H1 (cell line): Measurements from ENCODE around the gene LSM10. TPM values are rescaled to one million over a fixed set of nuclear protein-coding genes. Genes with fewer than 3 reads are reported as not detected.

ENCODE experiments used
- BACH1 ChIP-seq: IDR thresholded peaks from 2 replicates; pipeline ENCODE4 v1.6.1; 2012; ENCODE audit warnings: low read length, improper control_type of control experiment
- BRCA1 ChIP-seq: IDR thresholded peaks from 2 replicates; pipeline ENCODE4 v1.6.1; 2012; ENCODE audit warnings: low read depth, low read length, improper control_type of control experiment
- CTCF ChIP-seq, 3 experiments: IDR thresholded peaks; 1 replicate in 2 of 3; 2 replicates in 1 of 3; pipeline versions ENCODE4 v1.5.1 to v1.6.1; 2011; ENCODE audit warnings: low read length in 3 of 3, mild to moderate bottlenecking in 3 of 3, inconsistent platforms in 2 of 3, low read depth in 1 of 3, moderate library complexity in 1 of 3; ENCODE audit not compliant: insufficient read depth in 1 of 3; ENCODE audit errors: control extremely low read depth in 1 of 3
- EGR1 ChIP-seq: IDR thresholded peaks from 2 replicates; pipeline ENCODE4 v1.6.1; 2011; ENCODE audit warnings: low read depth, low read length, borderline replicate concordance
- EZH2 ChIP-seq: fragments of 200-600 bp; sonication (generic); IDR thresholded peaks from 2 replicates; pipeline ENCODE4 v1.7.1; 2012; ENCODE audit warnings: low read depth, mild to moderate bottlenecking, moderate library complexity, low read length, inconsistent platforms; ENCODE audit not compliant: severe bottlenecking
- GTF2F1 ChIP-seq: IDR thresholded peaks from 2 replicates; pipeline ENCODE4 v1.6.1; 2012; ENCODE audit warnings: low read depth, low read length, improper control_type of control experiment, borderline replicate concordance
- MAX ChIP-seq: IDR thresholded peaks from 2 replicates; pipeline ENCODE4 v1.6.1; 2012; ENCODE audit warnings: inconsistent platforms
- POLR2A ChIP-seq, 2 experiments: IDR thresholded peaks; 1 replicate in 1 of 2; 2 replicates in 1 of 2; pipeline ENCODE4 v1.6.1; 2011; ENCODE audit warnings: low read depth in 2 of 2, low read length in 2 of 2, mild to moderate bottlenecking in 2 of 2; ENCODE audit errors: control extremely low read depth in 1 of 2
- RAD21 ChIP-seq, 2 experiments: IDR thresholded peaks in 1 of 2; conservative IDR thresholded peaks in 1 of 2; 2 replicates each; pipeline ENCODE4 v1.6.1; 2011; ENCODE audit warnings: low read depth in 2 of 2, low read length in 2 of 2, improper control_type of control experiment in 1 of 2, inconsistent platforms in 1 of 2, mild to moderate bottlenecking in 1 of 2, moderate library complexity in 1 of 2
- RFX5 ChIP-seq: IDR thresholded peaks from 2 replicates; pipeline ENCODE4 v1.6.1; 2011; ENCODE audit warnings: low read depth, low read length, improper control_type of control experiment, borderline replicate concordance
- SAP30 ChIP-seq: fragments of 300-600 bp; sonication (generic); IDR thresholded peaks from 2 replicates; pipeline ENCODE4 v1.7.1; 2012; ENCODE audit warnings: low read length, moderate library complexity, mild to moderate bottlenecking, inconsistent platforms; ENCODE audit not compliant: insufficient read depth, insufficient replicate concordance
- SIN3A ChIP-seq, 2 experiments: IDR thresholded peaks in 1 of 2; conservative IDR thresholded peaks in 1 of 2; 2 replicates each; pipeline ENCODE4 v1.6.1; 2011 to 2012; ENCODE audit warnings: low read length in 2 of 2, improper control_type of control experiment in 1 of 2, low read depth in 1 of 2, mild to moderate bottlenecking in 1 of 2
- SIRT6 ChIP-seq: IDR thresholded peaks from one replicate; pipeline ENCODE4 v1.7.1; 2012; ENCODE audit warnings: low read length, inconsistent platforms
- SP1 ChIP-seq: IDR thresholded peaks from 2 replicates; pipeline ENCODE4 v1.6.1; 2011; ENCODE audit warnings: low read depth, low read length
- SP4 ChIP-seq: IDR thresholded peaks from 2 replicates; pipeline ENCODE4 v1.6.1; 2012; ENCODE audit warnings: low read length, inconsistent platforms
- TAF1 ChIP-seq: IDR thresholded peaks from 2 replicates; pipeline ENCODE4 v1.6.1; 2011; ENCODE audit warnings: mild to moderate bottlenecking, low read depth, low read length
- polyA plus RNA-seq, 7 experiments: library from polyadenylated mRNA; depleted of rRNA in 3 of 7; stranded (reverse) in 5 of 7; unstranded in 2 of 7; fragments of >200 nt in 5 of 7; fragments of 200-250 nt in 2 of 7; gene quantifications; 1 replicate in 5 of 7; 2 replicates in 1 of 7; 4 replicates in 1 of 7; pipeline versions ENCODE4 v1.2.1 to v1.2.3, GENCODE V29; 2011 to 2013; ENCODE audit warnings: missing spikeins in 2 of 7, mixed read lengths in 2 of 7
- total RNA-seq: library from RNA; stranded (reverse); fragmentation: NEBNext Ultra II Directional; extraction: Animal tissue kit (Norgen Biotek cat#: 25700); gene quantifications from 2 replicates; pipeline ENCODE4 v1.2.1, GENCODE V29; 2021
- TF ChIP-seq, protein P1 (sequence below): IDR thresholded peaks from 2 replicates; pipeline ENCODE4 v1.6.1; 2012; ENCODE audit warnings: inconsistent platforms
- TF ChIP-seq, protein P2 (sequence below): IDR thresholded peaks from 2 replicates; pipeline ENCODE4 v1.6.1; 2012; ENCODE audit warnings: low read length, inconsistent platforms

Gene LSM10
- total and polyA plus RNA-seq, 2 of the 8 experiments (the other 6 are each of a cell fraction or from before 2014, with no cell fraction given): 59.5 to 140 TPM

DNA sequence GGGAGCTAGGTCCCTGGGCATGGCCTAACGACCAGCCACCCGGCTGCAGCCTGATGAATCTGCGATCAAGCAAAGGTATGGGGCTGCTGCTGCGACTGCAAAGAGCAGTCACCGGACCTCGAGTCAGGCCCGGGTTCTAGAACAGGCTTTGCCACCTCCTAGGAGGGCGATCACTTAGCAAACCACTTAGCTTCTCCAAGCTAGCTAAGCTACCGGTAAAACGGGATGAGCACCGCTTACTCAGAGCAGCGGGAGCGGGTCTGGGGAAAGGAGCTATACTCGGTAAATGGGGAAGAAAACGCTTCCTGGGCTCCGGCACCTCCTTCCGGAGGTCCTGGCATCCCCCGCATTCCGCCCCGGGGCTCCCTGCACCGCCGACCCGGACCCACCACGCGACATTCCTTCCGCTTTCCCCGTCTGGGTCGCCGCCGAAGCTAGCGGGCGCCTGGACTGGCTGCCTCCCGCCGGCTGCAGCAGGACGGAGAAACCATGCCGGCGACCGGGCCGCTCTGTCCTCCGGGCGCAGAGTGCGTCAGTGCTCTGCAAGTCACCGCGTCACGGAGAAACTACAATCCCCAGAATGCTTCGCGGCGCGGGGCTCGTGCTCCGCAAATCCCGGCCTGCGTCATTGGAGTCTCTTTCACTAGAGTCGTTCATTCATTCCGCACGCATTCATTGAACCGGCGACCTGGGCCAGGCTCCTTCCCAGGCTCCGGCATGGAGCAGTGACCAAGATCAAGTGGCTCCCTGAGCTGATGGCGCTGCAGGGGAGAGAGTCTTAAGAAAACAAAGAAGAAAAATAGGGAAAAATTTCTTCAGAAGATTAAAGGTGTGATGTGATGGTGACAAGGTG is at the start of gene LSM10 (continued):
- no peak for TF ChIP-seq SIRT6
- TF ChIP-seq POLR2A (IDR thresholded peaks at IDR 0.05; ENCODE audit: control extremely low read depth in 1 of 2, low read depth in 2 of 2, low read length in 2 of 2): peak; percentile 27 to 82
- no peak for TF ChIP-seq EZH2
- no peak for TF ChIP-seq RAD21 (IDR thresholded peaks at IDR 0.05 in 1 of 2, conservative IDR thresholded peaks at IDR 0.05 in 1 of 2; ENCODE audit: low read depth in 2 of 2, low read length in 2 of 2)
- TF ChIP-seq CTCF (IDR thresholded peaks at IDR 0.05; ENCODE audit: control extremely low read depth in 1 of 3, insufficient read depth in 1 of 3, low read depth in 1 of 3, low read length in 3 of 3): peak in 1 of 3 experiments; percentile 0; a peak in 1 of 4 replicates
- no peak for TF ChIP-seq EGR1
- peak; percentile 58 for TF ChIP-seq SAP30
- TF ChIP-seq RFX5: no peak
- TF ChIP-seq MAX: peak; percentile 70
- TF ChIP-seq BACH1: no peak
- TF ChIP-seq, protein P1, sequence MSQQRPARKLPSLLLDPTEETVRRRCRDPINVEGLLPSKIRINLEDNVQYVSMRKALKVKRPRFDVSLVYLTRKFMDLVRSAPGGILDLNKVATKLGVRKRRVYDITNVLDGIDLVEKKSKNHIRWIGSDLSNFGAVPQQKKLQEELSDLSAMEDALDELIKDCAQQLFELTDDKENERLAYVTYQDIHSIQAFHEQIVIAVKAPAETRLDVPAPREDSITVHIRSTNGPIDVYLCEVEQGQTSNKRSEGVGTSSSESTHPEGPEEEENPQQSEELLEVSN: no peak
- peak; percentile 91 for TF ChIP-seq TAF1
- TF ChIP-seq SP1: 0 out of 2 replicates have a peak, but pooled peaks have one; percentile 28
- no peak for TF ChIP-seq BRCA1
- TF ChIP-seq, protein P2, sequence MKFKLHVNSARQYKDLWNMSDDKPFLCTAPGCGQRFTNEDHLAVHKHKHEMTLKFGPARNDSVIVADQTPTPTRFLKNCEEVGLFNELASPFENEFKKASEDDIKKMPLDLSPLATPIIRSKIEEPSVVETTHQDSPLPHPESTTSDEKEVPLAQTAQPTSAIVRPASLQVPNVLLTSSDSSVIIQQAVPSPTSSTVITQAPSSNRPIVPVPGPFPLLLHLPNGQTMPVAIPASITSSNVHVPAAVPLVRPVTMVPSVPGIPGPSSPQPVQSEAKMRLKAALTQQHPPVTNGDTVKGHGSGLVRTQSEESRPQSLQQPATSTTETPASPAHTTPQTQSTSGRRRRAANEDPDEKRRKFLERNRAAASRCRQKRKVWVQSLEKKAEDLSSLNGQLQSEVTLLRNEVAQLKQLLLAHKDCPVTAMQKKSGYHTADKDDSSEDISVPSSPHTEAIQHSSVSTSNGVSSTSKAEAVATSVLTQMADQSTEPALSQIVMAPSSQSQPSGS: peak; percentile 56; the same call in 1 of the 2 replicates
- TF ChIP-seq SIN3A (conservative IDR thresholded peaks at IDR 0.05 in 1 of 2, IDR thresholded peaks at IDR 0.05 in 1 of 2; ENCODE audit: low read depth in 1 of 2, low read length in 2 of 2): peak; percentile 53 to 86; a peak in 2 of 4 replicates
- 0 out of 2 replicates have a peak, but pooled peaks have one; percentile 20 for TF ChIP-seq SP4
- no peak for TF ChIP-seq GTF2F1
